Posterior cingulate gyrus (tissue), 11 donors: ENCODE results near the gene PYHIN1.
"Not testable (repeated sequence)": the region's sequence is repeated elsewhere in the genome, so short reads cannot be mapped to it uniquely, and the experiment has no call there.

Experiments
- DNase-seq, 10 donors: peaks; one replicate each; pipeline versions ENCODE4 v3.0.0 to v3.0.0-alpha.2; 2020 to 2021; ENCODE audit warnings: mixed read lengths in 3 of 10
- intact Hi-C: fragments of 100-400 bp; cut with DNase I; formaldehyde crosslinking; loops from one replicate; pipeline ENCODE4 v1.15.1; 2023

Gene PYHIN1

DNA sequence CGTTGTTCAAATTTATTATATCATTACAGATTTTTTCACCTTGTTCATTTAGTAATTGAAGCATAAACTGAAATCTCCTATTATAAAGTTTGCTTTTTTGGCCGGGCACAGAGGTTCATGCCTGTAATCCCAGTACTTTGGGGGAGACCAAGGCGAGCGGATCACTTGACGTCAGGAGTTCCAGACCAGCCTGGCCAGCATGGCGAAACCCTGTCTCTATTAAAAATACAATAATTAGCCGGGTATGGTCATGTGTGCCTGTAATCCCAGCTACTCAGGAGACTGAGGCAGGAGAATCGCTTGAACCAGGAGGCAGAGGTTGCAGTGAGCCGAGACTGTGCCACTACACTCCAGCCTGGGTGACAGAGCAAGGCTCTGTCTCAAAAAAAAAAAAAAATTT lies 79.6 kb downstream of the PYHIN1 start:
- intact Hi-C loops: loop anchor here (5.0 kb wide), 1 partner anchor 56 kb away; no protein-coding TSS in a partner anchor
- DNase-seq: not testable (repeated sequence)

DNA sequence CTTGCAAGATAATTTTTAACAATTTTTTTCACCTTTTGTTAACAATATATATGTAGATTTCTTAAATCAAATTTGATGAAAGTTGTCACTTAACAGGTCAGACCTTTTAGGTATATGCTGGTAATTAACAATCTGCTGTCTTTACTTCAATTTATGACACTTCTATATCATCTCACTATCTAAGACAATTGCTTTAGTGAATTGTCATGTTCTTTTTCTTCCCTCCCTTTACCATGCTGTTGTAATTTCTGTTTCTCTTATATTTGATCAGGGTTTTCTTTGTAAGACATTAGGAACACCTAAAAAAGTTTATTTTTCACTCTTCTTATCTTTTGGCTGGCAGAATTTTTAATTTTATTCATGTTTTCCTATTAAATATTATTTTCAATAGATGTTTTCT lies 80.4 kb downstream of the PYHIN1 start:
- intact Hi-C loops: loop anchor here (5.0 kb wide), 1 partner anchor 56 kb away; no protein-coding TSS in a partner anchor
- DNase-seq: no peak

DNA sequence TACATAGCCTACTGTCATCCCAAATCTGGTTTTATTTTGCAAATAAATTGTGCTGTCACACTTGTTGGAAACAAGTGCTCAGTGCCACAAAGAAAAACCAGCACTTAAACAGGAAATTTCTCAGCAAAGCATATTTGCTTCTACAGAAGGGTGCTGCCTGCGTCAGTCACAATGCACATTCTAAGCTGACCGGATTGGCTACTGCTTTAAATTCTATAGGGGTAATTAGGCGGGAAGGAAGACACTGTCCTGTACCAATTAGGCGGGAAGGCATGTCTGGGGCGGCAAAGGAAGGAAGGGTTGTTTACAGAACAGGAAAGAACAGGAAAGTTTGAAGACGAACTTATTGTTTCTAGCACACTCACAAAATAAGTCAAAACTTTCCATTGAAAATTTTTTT lies 81.1 kb downstream of the PYHIN1 start:
- no peak for DNase-seq
- intact Hi-C loops: loop anchor here (5.0 kb wide), 1 partner anchor 55 kb away; no protein-coding TSS in a partner anchor

DNA sequence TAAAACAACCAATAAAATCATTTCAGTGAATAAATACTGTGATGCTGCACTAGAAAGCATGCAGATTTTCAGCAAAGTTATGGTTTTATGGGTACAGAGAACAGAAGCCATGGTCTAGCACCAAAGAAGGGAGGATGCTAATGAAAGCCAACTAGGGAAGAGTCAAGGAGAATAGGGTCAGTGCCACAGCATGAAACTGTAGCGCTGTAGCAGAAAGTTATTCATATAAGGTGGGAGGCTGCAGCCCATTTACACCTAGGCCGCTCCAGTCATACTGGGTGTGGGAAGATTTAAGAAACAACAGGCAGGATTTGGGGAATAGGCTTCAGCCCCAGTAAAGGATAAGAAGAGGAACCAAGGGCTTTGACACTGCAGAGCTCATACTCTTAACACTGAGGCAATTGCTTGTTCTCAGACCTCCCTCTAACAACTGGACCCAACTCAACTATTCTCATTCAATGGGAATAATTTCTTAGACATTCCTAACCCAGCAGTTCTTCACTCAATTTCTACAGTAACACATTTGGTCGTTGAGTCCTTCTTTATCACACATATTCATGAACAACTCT lies 82.7 kb downstream of the PYHIN1 start:
- intact Hi-C loops: loop anchor here (5.0 kb wide), 1 partner anchor 53 kb away; no protein-coding TSS in a partner anchor
- no peak for DNase-seq

DNA sequence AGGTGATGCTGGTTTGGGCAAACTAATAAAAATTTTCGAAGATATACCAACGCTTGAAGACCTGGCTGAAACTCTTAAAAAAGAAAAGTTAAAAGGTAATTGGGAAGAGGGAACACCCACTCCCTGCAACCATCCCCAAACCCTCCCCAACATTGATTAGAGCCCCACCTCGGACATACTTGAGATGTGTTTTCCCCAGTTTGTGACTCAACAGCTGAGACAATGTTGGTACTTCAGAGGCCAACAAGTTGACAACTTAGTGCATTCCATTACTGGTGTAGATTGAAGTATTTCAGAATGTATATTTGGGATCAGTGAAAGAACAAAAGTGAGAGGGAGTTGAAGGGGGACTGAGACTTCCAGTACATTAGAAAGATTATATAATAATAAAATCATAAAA lies 83.5 kb downstream of the PYHIN1 start:
- no peak for DNase-seq
- intact Hi-C loops: loop anchor here (5.0 kb wide), 1 partner anchor 52 kb away; no protein-coding TSS in a partner anchor

DNA sequence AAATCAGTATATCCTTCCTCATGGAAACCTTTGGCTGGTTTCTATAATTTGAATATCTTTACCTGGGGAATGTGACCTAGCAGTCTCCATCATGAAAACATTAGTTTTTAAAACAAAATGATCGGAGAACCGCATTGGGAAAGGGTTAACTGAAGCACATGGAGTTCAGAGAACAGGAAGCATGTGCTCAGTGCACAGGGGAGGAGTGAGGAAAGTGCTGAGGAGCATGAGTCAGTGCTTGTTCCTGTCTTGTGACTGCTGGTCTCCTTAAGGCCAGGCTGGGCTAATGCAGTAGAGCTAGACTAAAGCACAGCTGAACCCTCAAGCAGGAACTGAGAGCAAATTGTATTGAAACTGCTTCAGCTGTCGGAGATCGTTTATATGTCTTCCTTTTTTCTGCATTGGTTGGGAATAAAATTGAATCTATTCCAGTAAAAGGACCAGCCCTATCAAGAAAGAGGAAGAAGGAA lies 84.1 kb downstream of the PYHIN1 start:
- DNase-seq: peak in 2 of 10 donors; percentile 13 to 36
- intact Hi-C loops: no loop called here

DNA sequence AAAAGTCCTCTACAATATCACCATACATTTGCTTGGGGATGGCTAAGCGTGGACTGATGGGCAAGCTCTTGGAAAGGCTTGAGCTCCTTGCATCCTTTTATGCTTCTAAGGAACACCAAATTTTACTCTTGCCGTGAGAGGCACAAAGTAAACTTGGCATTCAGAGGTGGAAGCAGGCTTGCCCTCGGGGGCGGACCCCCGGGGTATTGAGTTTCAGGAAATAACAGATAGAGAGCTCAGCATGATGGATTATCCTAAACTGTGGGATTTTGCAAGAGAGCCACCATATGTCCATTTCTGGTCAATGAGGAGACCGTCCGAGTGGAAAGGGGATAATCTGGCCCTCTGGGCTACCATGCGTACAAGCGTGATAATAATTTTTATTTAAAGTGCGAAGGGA lies 92.4 kb downstream of the PYHIN1 start:
- intact Hi-C loops: no loop called here
- DNase-seq: no peak

DNA sequence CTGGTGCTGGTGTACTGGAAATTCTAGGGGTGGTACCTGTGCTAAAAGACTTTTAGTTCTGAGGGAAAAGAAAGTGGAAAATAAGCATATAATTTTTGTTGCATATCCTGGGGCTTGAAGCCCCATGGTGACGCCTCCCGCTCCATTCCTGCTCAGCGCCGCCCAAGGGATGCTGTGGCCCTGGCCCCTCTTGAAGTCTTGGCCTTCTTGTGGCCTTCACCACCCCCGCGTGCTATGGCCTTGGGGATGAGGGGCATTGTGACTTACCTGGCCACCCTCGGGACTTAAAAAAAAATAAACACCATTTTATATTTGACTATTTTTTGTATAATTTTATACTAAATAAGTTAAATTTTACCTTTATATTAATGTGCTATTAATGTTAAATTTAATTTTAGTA lies 93.7 kb downstream of the PYHIN1 start:
- peak in 1 of 10 donors; percentile 54 for DNase-seq
- intact Hi-C loops: no loop called here
